Neuronal stem cell (in vitro differentiated cells): Measurements from ENCODE around the gene RAG1.
A peak's percentile ranks its signal among the peaks of the same experiment; 100 is the strongest.
"Not testable (repeated sequence)": the region's sequence is repeated elsewhere in the genome, so short reads cannot be mapped to it uniquely, and the experiment has no call there.

ENCODE experiments used
- DNase-seq: peaks from one replicate; pipeline ENCODE4 v3.0.0-alpha.2; 2013; ENCODE audit warnings: low spot score
- H2AFZ ChIP-seq: one replicate; pipeline ENCODE4 v1.6.1; 2013; ENCODE audit warnings: mild to moderate bottlenecking, low read length, inconsistent platforms
- H2AK5ac ChIP-seq: 2 replicates; pipeline ENCODE4 v1.6.1; 2013; ENCODE audit warnings: low read depth, mild to moderate bottlenecking, inconsistent platforms, low read length, moderate library complexity, mixed read lengths
- H2BK120ac ChIP-seq: 2 replicates; pipeline ENCODE4 v1.6.1; 2013; ENCODE audit warnings: low read depth, mild to moderate bottlenecking, inconsistent platforms, low read length, moderate library complexity, mixed read lengths
- H2BK12ac ChIP-seq: one replicate; pipeline ENCODE4 v1.6.1; 2013; ENCODE audit warnings: low read length, inconsistent platforms
- H2BK15ac ChIP-seq: 2 replicates; pipeline ENCODE4 v1.6.1; 2013; ENCODE audit warnings: mild to moderate bottlenecking, low read length, inconsistent platforms, mixed read lengths
- H2BK5ac ChIP-seq: one replicate; pipeline ENCODE4 v1.6.1; 2013; ENCODE audit warnings: inconsistent platforms, mild to moderate bottlenecking, low read length, moderate library complexity
- H3K14ac ChIP-seq: one replicate; pipeline ENCODE4 v1.6.1; 2013; ENCODE audit warnings: low read length, inconsistent platforms
- H3K18ac ChIP-seq: 2 replicates; pipeline ENCODE4 v1.6.1; 2013; ENCODE audit warnings: low read length, inconsistent platforms
- H3K23ac ChIP-seq: 2 replicates; pipeline ENCODE4 v1.6.1; 2013; ENCODE audit warnings: low read depth, mild to moderate bottlenecking, mixed read lengths, low read length, inconsistent platforms; ENCODE audit not compliant: poor library complexity
- H3K27ac ChIP-seq: replicated peaks from 3 replicates; pipeline ENCODE4 v1.5.1; 2013; ENCODE audit warnings: low read length, inconsistent platforms
- H3K27me3 ChIP-seq, 3 experiments: 2 replicates each; pipeline ENCODE4 v1.6.1; 2013; ENCODE audit warnings: low read length in 3 of 3, mild to moderate bottlenecking in 2 of 3, inconsistent platforms in 1 of 3, low read depth in 1 of 3, mixed read lengths in 1 of 3, moderate library complexity in 1 of 3; ENCODE audit not compliant: control insufficient read depth in 3 of 3, insufficient read depth in 3 of 3
- H3K36me3 ChIP-seq, 2 donors: replicated peaks in 1 of 2; 2 replicates each; pipeline ENCODE4 v1.6.1; 2013; ENCODE audit warnings: low read length in 2 of 2; ENCODE audit not compliant: control insufficient read depth in 2 of 2, insufficient read depth in 2 of 2
- H3K4ac ChIP-seq: 2 replicates; pipeline ENCODE4 v1.6.1; 2013; ENCODE audit warnings: inconsistent platforms, mild to moderate bottlenecking, low read length, moderate library complexity
- H3K4me1 ChIP-seq, 2 donors: 1 replicate in 1 of 2; 2 replicates in 1 of 2; pipeline ENCODE4 v1.6.1; 2013; ENCODE audit warnings: low read length in 2 of 2, low read depth in 1 of 2; ENCODE audit not compliant: control insufficient read depth in 2 of 2, insufficient read depth in 1 of 2
- H3K4me2 ChIP-seq: one replicate; pipeline ENCODE4 v1.6.1; 2013; ENCODE audit warnings: mild to moderate bottlenecking, low read length, inconsistent platforms; ENCODE audit not compliant: insufficient read depth, poor library complexity, severe bottlenecking
- H3K4me3 ChIP-seq, 2 donors: 2 replicates each; pipeline ENCODE4 v1.5.1; 2013; ENCODE audit warnings: low read length in 2 of 2, mild to moderate bottlenecking in 2 of 2, inconsistent platforms in 1 of 2, moderate library complexity in 1 of 2
- H3K79me1 ChIP-seq: one replicate; pipeline ENCODE4 v1.6.1; 2013; ENCODE audit warnings: low read depth, mild to moderate bottlenecking, inconsistent platforms, low read length, moderate library complexity
- H3K9ac ChIP-seq: one replicate; pipeline ENCODE4 v1.6.1; 2013; ENCODE audit warnings: mild to moderate bottlenecking, low read depth, low read length, inconsistent platforms; ENCODE audit not compliant: poor library complexity
- H3K9me3 ChIP-seq, 2 donors: replicated peaks in 1 of 2; 2 replicates each; pipeline versions ENCODE3 to v1.6.1; 2013; ENCODE audit warnings: low read length in 2 of 2, mild to moderate bottlenecking in 2 of 2, inconsistent platforms in 1 of 2, low read depth in 1 of 2, mixed read lengths in 1 of 2, moderate library complexity in 1 of 2; ENCODE audit not compliant: control insufficient read depth in 2 of 2, insufficient read depth in 1 of 2
- H4K8ac ChIP-seq: one replicate; pipeline ENCODE4 v1.6.1; 2013; ENCODE audit warnings: low read depth, mild to moderate bottlenecking, inconsistent platforms, low read length, moderate library complexity
- H4K91ac ChIP-seq: one replicate; pipeline ENCODE4 v1.6.1; 2013; ENCODE audit warnings: low read length, low read depth, mild to moderate bottlenecking, inconsistent platforms; ENCODE audit not compliant: poor library complexity
- WGBS, 2 donors: extraction: QIAGEN DNeasy Blood & Tissue Kit; methylation state at CpG; one replicate each; pipeline ENCODE4 v1.1.7; 2013; ENCODE audit warnings: missing lambda C conversion rate in 2 of 2, mixed read lengths in 1 of 2; ENCODE audit not compliant: insufficient read length in 2 of 2, insufficient replicate concordance in 1 of 2; ENCODE audit errors: extremely low coverage in 2 of 2; 5-methylcytosine and 5-hydroxymethylcytosine counted together

RAG1 gene

DNA sequence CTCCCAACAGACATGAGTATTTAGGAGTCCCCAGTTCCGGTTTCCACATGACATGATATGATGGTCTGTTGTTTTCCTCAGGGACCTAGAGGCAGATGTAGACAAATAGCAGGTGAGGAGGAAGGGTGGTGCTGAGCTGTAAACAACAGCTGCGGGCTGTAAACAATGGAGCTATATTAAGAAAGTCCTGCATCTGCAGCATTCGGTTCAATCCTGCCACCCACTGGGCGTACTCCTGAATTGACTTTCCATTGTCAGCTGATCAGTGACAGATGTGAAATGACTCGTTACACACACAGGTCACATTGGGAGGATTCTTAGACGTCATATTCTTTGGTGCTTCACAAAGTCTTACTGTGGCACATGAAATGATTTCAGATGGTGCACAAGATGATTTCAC, 26.8 kb upstream of the RAG1 start:
- H3K27me3 ChIP-seq = peaks cover 0 to 13% (median 0%) of the 10 kb centered on the region in 3 experiments
- no peak overlapping the region for H2AK5ac ChIP-seq
- no CpG with 5 or more reads among the region's 6 CpGs for WGBS, 2 donors
- H2AFZ ChIP-seq = peak overlapping the region; percentile 1
- no peak overlapping the region for H4K8ac ChIP-seq
- no peak overlapping the region for H3K4ac ChIP-seq
- H3K23ac ChIP-seq = no peak overlapping the region
- no peaks in the 10 kb centered on the region for H3K79me1 ChIP-seq
- no peak overlapping the region for H2BK15ac ChIP-seq
- H3K9ac ChIP-seq = no peak overlapping the region
- H3K27ac ChIP-seq = no peak overlapping the region
- H3K4me2 ChIP-seq = no peak overlapping the region
- no peak overlapping the region for H3K18ac ChIP-seq
- peaks cover 2% of the 10 kb centered on the region in 2 donors for H3K4me1 ChIP-seq
- H4K91ac ChIP-seq = no peak overlapping the region
- no peak overlapping the region for H2BK5ac ChIP-seq
- H3K14ac ChIP-seq = no peak overlapping the region
- no peak overlapping the region for H2BK12ac ChIP-seq
- H3K9me3 ChIP-seq = no peaks in the 10 kb centered on the region
- H2BK120ac ChIP-seq = no peak overlapping the region
- no peak overlapping the region for H3K4me3 ChIP-seq
- no peaks in the 10 kb centered on the region for H3K36me3 ChIP-seq
- DNase-seq = no peak

DNA sequence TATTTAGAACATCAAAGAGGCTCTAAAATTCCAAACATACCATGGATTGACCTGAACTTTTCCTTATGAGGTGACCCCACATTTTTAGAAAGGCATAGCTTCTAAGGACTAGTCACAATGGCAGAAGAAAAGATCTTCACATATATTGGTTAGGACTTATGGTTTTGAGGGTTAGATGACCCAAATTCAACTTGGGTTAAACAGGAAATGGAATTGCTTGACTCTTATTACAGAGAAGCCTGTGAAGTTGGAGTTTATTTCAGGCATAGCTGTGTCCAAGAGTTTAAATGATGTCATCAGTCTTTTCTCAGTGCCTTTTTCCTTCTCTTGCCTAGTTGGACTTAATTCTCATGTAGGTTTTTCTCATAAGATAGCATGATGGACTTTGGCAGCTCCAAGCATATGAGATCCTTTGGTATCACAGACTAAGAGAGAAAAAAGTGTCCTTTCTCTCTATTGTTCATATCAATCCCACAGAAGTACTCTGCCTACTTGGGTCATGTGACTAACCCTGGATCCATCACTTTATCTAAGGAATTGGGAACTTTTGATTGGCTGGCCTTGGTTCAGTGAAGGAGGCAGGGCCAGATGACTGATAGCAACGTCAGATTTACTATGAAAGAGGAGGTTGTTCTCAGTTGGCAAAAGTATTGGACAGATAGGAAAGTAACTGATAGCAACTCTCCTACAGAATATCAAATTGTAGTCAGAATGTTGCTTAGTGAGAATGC, 17.3 kb upstream of the RAG1 start:
- H3K4me3 ChIP-seq = no peak overlapping the region
- no peak overlapping the region for H2BK15ac ChIP-seq
- no peaks in the 10 kb centered on the region for H3K9me3 ChIP-seq
- H3K27me3 ChIP-seq = no peaks in the 10 kb centered on the region
- no peak overlapping the region for H2AK5ac ChIP-seq
- no peak overlapping the region for H3K4me2 ChIP-seq
- no peak for DNase-seq
- no peak overlapping the region for H3K27ac ChIP-seq
- no CpG with 5 or more reads among the region's 1 CpG for WGBS, 2 donors
- no peak overlapping the region for H3K14ac ChIP-seq
- H3K9ac ChIP-seq = no peak overlapping the region
- no peak overlapping the region for H2BK12ac ChIP-seq
- H3K18ac ChIP-seq = no peak overlapping the region
- no peak overlapping the region for H2AFZ ChIP-seq
- H4K8ac ChIP-seq = no peak overlapping the region
- H2BK120ac ChIP-seq = no peak overlapping the region
- H3K4me1 ChIP-seq = no peaks in the 10 kb centered on the region
- H3K79me1 ChIP-seq = no peaks in the 10 kb centered on the region
- H3K23ac ChIP-seq = no peak overlapping the region
- no peak overlapping the region for H2BK5ac ChIP-seq
- H3K4ac ChIP-seq = no peak overlapping the region
- no peaks in the 10 kb centered on the region for H3K36me3 ChIP-seq
- H4K91ac ChIP-seq = no peak overlapping the region

DNA sequence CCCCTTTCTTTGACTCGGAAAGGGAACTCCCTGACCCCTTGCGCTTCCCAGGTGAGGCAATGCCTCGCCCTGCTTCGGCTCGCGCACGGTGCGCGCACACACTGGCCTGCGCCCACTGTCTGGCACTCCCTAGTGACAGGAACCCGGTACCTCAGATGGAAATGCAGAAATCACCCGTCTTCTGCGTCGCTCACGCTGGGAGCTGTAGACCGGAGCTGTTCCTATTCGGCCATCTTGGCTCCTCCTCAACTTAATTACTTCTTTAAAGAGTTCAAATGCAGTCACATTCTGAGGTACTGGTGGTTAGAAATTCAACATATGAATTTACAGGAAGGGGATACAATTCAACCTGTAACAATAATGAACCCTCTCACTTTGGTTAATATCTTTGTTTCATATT, 10.4 kb upstream of the RAG1 start:
- H2BK15ac ChIP-seq, H2BK120ac ChIP-seq, DNase-seq, H3K4ac ChIP-seq, H3K23ac ChIP-seq, H3K27ac ChIP-seq, H3K4me1 ChIP-seq, H2AFZ ChIP-seq, H4K8ac ChIP-seq, H3K27me3 ChIP-seq, H3K9ac ChIP-seq, H3K14ac ChIP-seq, H3K36me3 ChIP-seq, H3K9me3 ChIP-seq, H3K18ac ChIP-seq, H3K79me1 ChIP-seq, H2AK5ac ChIP-seq, H3K4me3 ChIP-seq, H2BK12ac ChIP-seq, H3K4me2 ChIP-seq, H4K91ac ChIP-seq, H2BK5ac ChIP-seq: not testable (repeated sequence)
- WGBS, 2 donors = no CpG with 5 or more reads among the region's 17 CpGs

DNA sequence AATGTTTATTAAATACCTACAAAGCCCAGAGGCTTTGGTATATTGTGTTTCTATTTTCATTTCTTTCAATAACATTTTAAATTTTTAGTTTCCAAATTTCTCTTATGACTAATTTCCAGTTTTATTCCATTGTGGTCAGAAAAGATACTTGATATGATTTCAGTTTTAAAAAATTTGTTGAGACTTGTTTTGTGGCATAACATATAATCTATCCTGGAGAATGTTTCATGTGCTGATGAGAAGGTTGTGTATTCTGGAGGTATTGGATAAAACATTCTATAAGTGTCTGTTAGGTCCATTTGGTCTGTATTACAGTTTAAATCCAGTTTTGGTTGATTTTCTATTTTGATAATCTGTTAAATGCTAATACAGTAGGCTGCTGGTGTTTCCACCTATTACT, 9.8 kb upstream of the RAG1 start:
- no peak overlapping the region for H3K4me2 ChIP-seq
- H3K9ac ChIP-seq = no peak overlapping the region
- no peak overlapping the region for H2AK5ac ChIP-seq
- H3K4me3 ChIP-seq = no peak overlapping the region
- no peak overlapping the region for H2BK15ac ChIP-seq
- no peaks in the 10 kb centered on the region for H3K36me3 ChIP-seq
- peaks cover 0 to 4% of the 10 kb centered on the region in 2 donors for H3K9me3 ChIP-seq
- H3K4ac ChIP-seq = no peak overlapping the region
- H3K23ac ChIP-seq = no peak overlapping the region
- H2AFZ ChIP-seq = no peak overlapping the region
- no peaks in the 10 kb centered on the region for H3K79me1 ChIP-seq
- H2BK5ac ChIP-seq = no peak overlapping the region
- no peak overlapping the region for H2BK120ac ChIP-seq
- no peak overlapping the region for H4K91ac ChIP-seq
- no peak for DNase-seq
- H3K4me1 ChIP-seq = no peaks in the 10 kb centered on the region
- H2BK12ac ChIP-seq = no peak overlapping the region
- no peak overlapping the region for H3K27ac ChIP-seq
- H3K27me3 ChIP-seq = no peaks in the 10 kb centered on the region
- no peak overlapping the region for H4K8ac ChIP-seq
- H3K14ac ChIP-seq = no peak overlapping the region
- no peak overlapping the region for H3K18ac ChIP-seq
